NK-92 (cell line): ENCODE data around the gene PPFIBP2.
"Not testable (repeated sequence)": the region's sequence is repeated elsewhere in the genome, so short reads cannot be mapped to it uniquely, and the experiment has no call there.

Source experiments
- DNase-seq: peaks from one replicate; lab custom pipeline; 2025; ENCODE audit not compliant: unreplicated experiment; lab: John Stamatoyannopoulos, UW

PPFIBP2 gene

GRCh38 chr11:7498193-7498592, 15.6 kb upstream of the PPFIBP2 start:
- no peak for DNase-seq

- DNase-seq = no peak
These were observed 14.7 kb upstream of the PPFIBP2 start for GRCh38 chr11:7499081-7499480.

- no peak for DNase-seq
These were observed 13.5 kb upstream of the PPFIBP2 start for GRCh38 chr11:7500251-7500650.

- no peak for DNase-seq
These were observed 12.5 kb upstream of the PPFIBP2 start for GRCh38 chr11:7501251-7501650.

- DNase-seq = no peak
These were observed 11.9 kb upstream of the PPFIBP2 start for GRCh38 chr11:7501894-7502293.

GRCh38 chr11:7506243-7506642, 7.6 kb upstream of the PPFIBP2 start:
- no peak for DNase-seq

- no peak for DNase-seq
These were observed 5.7 kb upstream of the PPFIBP2 start for GRCh38 chr11:7508087-7508486.

- no peak for DNase-seq
These were observed 3.8 kb upstream of the PPFIBP2 start for GRCh38 chr11:7509966-7510365.

- DNase-seq = no peak
These were observed 2.4 kb upstream of the PPFIBP2 start for GRCh38 chr11:7511401-7511800.

- no peak for DNase-seq
These were observed 1.1 kb upstream of the PPFIBP2 start for GRCh38 chr11:7512525-7513233.

GRCh38 chr11:7514099-7514591, 346 bp downstream of the PPFIBP2 start:
- DNase-seq = no peak

GRCh38 chr11:7515447-7515886, 1.7 kb downstream of the PPFIBP2 start:
- no peak for DNase-seq

- no peak for DNase-seq
These were observed 2.7 kb downstream of the PPFIBP2 start for GRCh38 chr11:7516475-7516874.

- not testable (repeated sequence) for DNase-seq
These were observed 3.9 kb downstream of the PPFIBP2 start for GRCh38 chr11:7517743-7518142.

GRCh38 chr11:7518811-7519562, 5.2 kb downstream of the PPFIBP2 start:
- no peak for DNase-seq

- no peak for DNase-seq
These were observed 6.5 kb downstream of the PPFIBP2 start for GRCh38 chr11:7520011-7520942.

- no peak for DNase-seq
These were observed 7.2 kb downstream of the PPFIBP2 start for GRCh38 chr11:7520981-7521487.

GRCh38 chr11:7522121-7522520, 8.3 kb downstream of the PPFIBP2 start:
- DNase-seq = no peak

- no peak for DNase-seq
These were observed 8.7 kb downstream of the PPFIBP2 start for GRCh38 chr11:7522546-7522945.

- DNase-seq = no peak
These were observed 9.8 kb downstream of the PPFIBP2 start for GRCh38 chr11:7523416-7524210.
